CD4-positive, CD25-positive, alpha-beta regulatory T cell (primary cell): ENCODE data around the gene DNAJB13. TPM values are rescaled to one million over a fixed set of nuclear protein-coding genes. Genes with fewer than 3 reads are reported as not detected.
A peak's percentile ranks its signal among the peaks of the same experiment; 100 is the strongest.
"Not testable (repeated sequence)": the region's sequence is repeated elsewhere in the genome, so short reads cannot be mapped to it uniquely, and the experiment has no call there.

ENCODE experiments used
- ATAC-seq, 2 donors: fragments of 150-1000 bp; cut with Tn5 transposase; one replicate each; pipeline ENCODE4 v1.10.0; 2021; ENCODE audit warnings: low read depth in 2 of 2, moderate number of reproducible peaks in 2 of 2, moderate library complexity in 1 of 2
- DNase-seq, 3 donors: peaks; one replicate each; pipeline versions ENCODE4 v3.0.0 to v3.0.0-alpha.2; 2012 to 2022; ENCODE audit warnings: mixed read lengths in 1 of 3
- H3K27ac ChIP-seq: one replicate; pipeline ENCODE4 v1.7.0; 2013; ENCODE audit warnings: mild to moderate bottlenecking, low read length; ENCODE audit not compliant: insufficient read depth, poor library complexity, severe bottlenecking
- H3K27me3 ChIP-seq: one replicate; pipeline ENCODE4 v1.7.0; 2013; ENCODE audit warnings: low read length; ENCODE audit not compliant: control insufficient read depth, insufficient read depth
- H3K36me3 ChIP-seq: one replicate; pipeline ENCODE4 v1.7.0; 2013; ENCODE audit warnings: mild to moderate bottlenecking, low read length, moderate library complexity; ENCODE audit not compliant: control insufficient read depth, insufficient read depth
- H3K4me1 ChIP-seq: 2 replicates; pipeline ENCODE4 v1.7.0; 2013; ENCODE audit warnings: mild to moderate bottlenecking, low read length; ENCODE audit not compliant: insufficient read depth, control insufficient read depth, poor library complexity, severe bottlenecking
- H3K4me3 ChIP-seq: one replicate; pipeline ENCODE4 v1.7.0; 2013; ENCODE audit warnings: low read depth, mild to moderate bottlenecking, low read length, moderate library complexity
- H3K9me3 ChIP-seq, 2 experiments: 1 replicate in 1 of 2; 2 replicates in 1 of 2; pipeline ENCODE4 v1.7.0; 2013; ENCODE audit warnings: low read length in 2 of 2, mild to moderate bottlenecking in 1 of 2, moderate library complexity in 1 of 2; ENCODE audit not compliant: control insufficient read depth in 2 of 2
- H3K27ac Mint-ChIP-seq, 3 donors: one replicate each; pipeline ENCODE4 v1.8.0; 2020 to 2022; ENCODE audit warnings: mild to moderate bottlenecking in 3 of 3, mixed read lengths in 3 of 3, moderate library complexity in 2 of 3
- H3K27me3 Mint-ChIP-seq: one replicate; pipeline ENCODE4 v1.8.0; 2022; ENCODE audit warnings: mild to moderate bottlenecking, mixed read lengths
- H3K36me3 Mint-ChIP-seq: one replicate; pipeline ENCODE4 v1.8.0; 2020; ENCODE audit warnings: mixed read lengths
- H3K4me1 Mint-ChIP-seq, 4 donors: one replicate each; pipeline ENCODE4 v1.8.0; 2020 to 2022; ENCODE audit warnings: mixed read lengths in 4 of 4, mild to moderate bottlenecking in 1 of 4
- H3K4me3 Mint-ChIP-seq, 4 donors: one replicate each; pipeline ENCODE4 v1.8.0; 2020 to 2022; ENCODE audit warnings: mild to moderate bottlenecking in 4 of 4, mixed read lengths in 4 of 4, moderate library complexity in 3 of 4
- H3K9me3 Mint-ChIP-seq, 7 donors: one replicate each; pipeline ENCODE4 v1.8.0; 2020 to 2022; ENCODE audit warnings: mixed read lengths in 7 of 7, mild to moderate bottlenecking in 3 of 7, moderate library complexity in 2 of 7
- polyA plus RNA-seq, 4 donors: library from polyadenylated mRNA; unstranded; fragments of 300-500 nt; fragmentation: Illumina TruSeq; gene quantifications; one replicate each; pipeline ENCODE4 v1.2.3, GENCODE V29; 2021
- total RNA-seq: library from RNA; stranded (reverse); gene quantifications from one replicate; pipeline ENCODE4 v1.2.3, GENCODE V29; 2022

DNAJB13 gene
- total and polyA plus RNA-seq, 5 donors from 2014 or later: 0.32 to 0.33 TPM; not detected in 3

- Mint-ChIP-seq H3K4me3 (no peak overlapping the region), H3K36me3 (peaks cover 38% of the 10 kb centered on the region), H3K4me1 (no peaks in the 10 kb centered on the region), H3K9me3 (no peaks in the 10 kb centered on the region), H3K27ac (peak overlapping the region in 1 of 3 donors; percentile 39), H3K27me3 (no peaks in the 10 kb centered on the region)
- no peak for ATAC-seq
- no peak overlapping the region for H3K4me3 ChIP-seq
- H3K27ac ChIP-seq: no peak overlapping the region
- H3K27me3 ChIP-seq: no peaks in the 10 kb centered on the region
- peaks cover 52% of the 10 kb centered on the region for H3K36me3 ChIP-seq
- DNase-seq: no peak
- no peaks in the 10 kb centered on the region for H3K9me3 ChIP-seq
- no peaks in the 10 kb centered on the region for H3K4me1 ChIP-seq
These were observed 29.6 kb upstream of the DNAJB13 start for GRCh38 chr11:73921180-73921579.

- Mint-ChIP-seq H3K36me3 (peaks cover 30% of the 10 kb centered on the region), H3K4me3 (no peak overlapping the region), H3K4me1 (peaks cover 0 to 2% (median 0%) of the 10 kb centered on the region in 4 donors), H3K9me3 (no peaks in the 10 kb centered on the region), H3K27ac (no peak overlapping the region), H3K27me3 (no peaks in the 10 kb centered on the region)
- Histone ChIP-seq H3K27me3 (no peaks in the 10 kb centered on the region), H3K36me3 (peaks cover 46% of the 10 kb centered on the region), H3K9me3 (no peaks in the 10 kb centered on the region), H3K4me1 (no peaks in the 10 kb centered on the region), H3K27ac (no peak overlapping the region), H3K4me3 (no peak overlapping the region)
- DNase-seq (no peak), ATAC-seq (no peak)
These were observed 21.4 kb upstream of the DNAJB13 start for GRCh38 chr11:73929388-73929787.

- Mint-ChIP-seq H3K9me3 (no peaks in the 10 kb centered on the region), H3K4me1 (peaks cover 0 to 2% (median 0%) of the 10 kb centered on the region in 4 donors), H3K36me3 (peaks cover 27% of the 10 kb centered on the region), H3K27me3 (no peaks in the 10 kb centered on the region), H3K4me3 (no peak overlapping the region), H3K27ac (no peak overlapping the region)
- Histone ChIP-seq H3K4me3 (no peak overlapping the region), H3K27me3 (no peaks in the 10 kb centered on the region), H3K27ac (no peak overlapping the region), H3K4me1 (no peaks in the 10 kb centered on the region), H3K36me3 (peaks cover 40% of the 10 kb centered on the region), H3K9me3 (no peaks in the 10 kb centered on the region)
- DNase-seq (peak in 2 of 3 donors; percentile 16 to 72), ATAC-seq (peak; percentile 34 to 43)
These were observed 19.7 kb upstream of the DNAJB13 start for GRCh38 chr11:73931039-73931645.

GRCh38 chr11:73931951-73932350, 18.9 kb upstream of the DNAJB13 start:
- H3K27me3 ChIP-seq: no peaks in the 10 kb centered on the region
- H3K4me3 Mint-ChIP-seq: no peak overlapping the region

GRCh38 chr11:73932781-73933180, 18.0 kb upstream of the DNAJB13 start:
- no peaks in the 10 kb centered on the region for H3K9me3 Mint-ChIP-seq
- no peaks in the 10 kb centered on the region for H3K27me3 Mint-ChIP-seq
- no peak for ATAC-seq
- H3K27ac Mint-ChIP-seq: peak overlapping the region in 1 of 3 donors; percentile 12
- peaks cover 16% of the 10 kb centered on the region for H3K36me3 Mint-ChIP-seq
- Histone ChIP-seq H3K4me3 (no peak overlapping the region), H3K4me1 (no peaks in the 10 kb centered on the region), H3K27ac (no peak overlapping the region), H3K36me3 (peaks cover 27% of the 10 kb centered on the region), H3K9me3 (no peaks in the 10 kb centered on the region), H3K27me3 (no peaks in the 10 kb centered on the region)
- H3K4me3 Mint-ChIP-seq: no peak overlapping the region
- no peak for DNase-seq
- H3K4me1 Mint-ChIP-seq: no peaks in the 10 kb centered on the region

More at GRCh38 chr11:73931951-73932350, 18.9 kb upstream of the DNAJB13 start:
- ATAC-seq: no peak
- Mint-ChIP-seq H3K36me3 (peaks cover 24% of the 10 kb centered on the region), H3K27ac (peak overlapping the region in 1 of 3 donors; percentile 12), H3K9me3 (no peaks in the 10 kb centered on the region), H3K4me1 (no peaks in the 10 kb centered on the region), H3K27me3 (no peaks in the 10 kb centered on the region)
- no peak for DNase-seq
- H3K27ac ChIP-seq: no peak overlapping the region
- no peaks in the 10 kb centered on the region for H3K9me3 ChIP-seq
- no peak overlapping the region for H3K4me3 ChIP-seq
- no peaks in the 10 kb centered on the region for H3K4me1 ChIP-seq
- H3K36me3 ChIP-seq: peaks cover 36% of the 10 kb centered on the region

- H3K4me1 Mint-ChIP-seq, ATAC-seq, H3K9me3 ChIP-seq, H3K9me3 Mint-ChIP-seq, H3K27me3 ChIP-seq, H3K27me3 Mint-ChIP-seq, H3K4me3 Mint-ChIP-seq, H3K27ac Mint-ChIP-seq, H3K36me3 Mint-ChIP-seq, H3K4me1 ChIP-seq, H3K27ac ChIP-seq, DNase-seq, H3K4me3 ChIP-seq: not testable (repeated sequence)
- H3K36me3 ChIP-seq: peaks cover 12% of the 10 kb centered on the region
These were observed 14.8 kb upstream of the DNAJB13 start for GRCh38 chr11:73936047-73936446.

- no peaks in the 10 kb centered on the region for H3K9me3 ChIP-seq
- no peak overlapping the region for H3K4me3 Mint-ChIP-seq
- H3K27ac ChIP-seq: no peak overlapping the region
- no peaks in the 10 kb centered on the region for H3K9me3 Mint-ChIP-seq
- peaks cover 8% of the 10 kb centered on the region for H3K36me3 Mint-ChIP-seq
- no peaks in the 10 kb centered on the region for H3K4me1 ChIP-seq
- no peaks in the 10 kb centered on the region for H3K27me3 ChIP-seq
- H3K4me1 Mint-ChIP-seq: no peaks in the 10 kb centered on the region
- ATAC-seq: no peak
- no peak for DNase-seq
- H3K27me3 Mint-ChIP-seq: no peaks in the 10 kb centered on the region
- peak overlapping the region in 1 of 3 donors; percentile 5 for H3K27ac Mint-ChIP-seq
- no peak overlapping the region for H3K4me3 ChIP-seq
- peaks cover 2% of the 10 kb centered on the region for H3K36me3 ChIP-seq
These were observed 11.7 kb upstream of the DNAJB13 start for GRCh38 chr11:73939096-73939495.

- H3K4me3 Mint-ChIP-seq: no peak overlapping the region
- no peak overlapping the region for H3K27ac Mint-ChIP-seq
- Histone ChIP-seq H3K36me3 (no peaks in the 10 kb centered on the region), H3K4me1 (no peaks in the 10 kb centered on the region), H3K9me3 (no peaks in the 10 kb centered on the region), H3K4me3 (no peak overlapping the region), H3K27ac (no peak overlapping the region), H3K27me3 (no peaks in the 10 kb centered on the region)
- ATAC-seq (no peak), DNase-seq (no peak)
- H3K27me3 Mint-ChIP-seq: no peaks in the 10 kb centered on the region
- H3K9me3 Mint-ChIP-seq: no peaks in the 10 kb centered on the region
- no peaks in the 10 kb centered on the region for H3K4me1 Mint-ChIP-seq
- peaks cover 5% of the 10 kb centered on the region for H3K36me3 Mint-ChIP-seq
These were observed 9.8 kb upstream of the DNAJB13 start for GRCh38 chr11:73940801-73941570.
